Measurements from ENCODE around the gene RGMA. TPM values are rescaled to one million over a fixed set of nuclear protein-coding genes. Genes with fewer than 3 reads are reported as not detected.

The RGMA gene
- total RNA-seq, 1 experiment from 2014 or later: 41.4 TPM

- Mint-ChIP-seq H3K36me3 (ENCODE audit: insufficient read depth in 1 of 3, low read depth in 3 of 3) (peaks cover 45 to 88% (median 81%) of the 10 kb centered on the region in 3 experiments), H3K4me3 (no peak overlapping the region), H3K4me1 (no peaks in the 10 kb centered on the region), H3K27me3 (ENCODE audit: low read depth) (no peaks in the 10 kb centered on the region), H3K27ac (peak overlapping the region in 1 of 3 experiments; percentile 7; a peak in 1 of 7 replicates), H3K9me3 (no peaks in the 10 kb centered on the region)
- Histone ChIP-seq H3K18ac (ENCODE audit: insufficient read length, low read depth, low read length) (no peak overlapping the region), H3T11ph (ENCODE audit: low read length) (no peak overlapping the region), H3K27ac (ENCODE audit: insufficient read length, low read depth, low read length) (no peak overlapping the region), H3K79me1 (ENCODE audit: insufficient read depth, low read depth, low read length, poor library complexity, severe bottlenecking) (peaks cover 3% of the 10 kb centered on the region), H3K27me3 (ENCODE audit: insufficient read depth, low read length) (no peaks in the 10 kb centered on the region), H2BK120ac (ENCODE audit: low read depth, low read length, poor library complexity, severe bottlenecking) (no peak overlapping the region), H3K4ac (ENCODE audit: low read depth, low read length) (no peak overlapping the region), H2AK5ac (ENCODE audit: insufficient read length, low read length) (no peak overlapping the region), H3K9ac (ENCODE audit: extremely low read depth, insufficient read length, low read length) (no peak overlapping the region), H3K4me2 (ENCODE audit: insufficient read depth, insufficient read length, low read length) (no peak overlapping the region), H3K56ac (ENCODE audit: insufficient read length, low read depth, low read length) (no peak overlapping the region), H3K9me3 (ENCODE audit: control insufficient read depth, low read depth, low read length) (no peaks in the 10 kb centered on the region), H4K8ac (replicated peaks; ENCODE audit: insufficient read length, low read depth, low read length) (no peak overlapping the region), H3K14ac (ENCODE audit: insufficient read depth, low read length) (no peak overlapping the region), H3K79me2 (ENCODE audit: insufficient read depth, low read length) (no peaks in the 10 kb centered on the region), H2AFZ (ENCODE audit: low read length) (no peak overlapping the region), H3K23ac (ENCODE audit: insufficient read length, low read depth, low read length) (no peak overlapping the region), H2BK20ac (ENCODE audit: low read depth, low read length, poor library complexity, severe bottlenecking) (no peak overlapping the region), H2BK12ac (ENCODE audit: insufficient read length, low read depth, low read length) (no peak overlapping the region), H3K23me2 (ENCODE audit: insufficient read length, low read depth, low read length, poor library complexity, severe bottlenecking) (no peaks in the 10 kb centered on the region), H4K91ac (ENCODE audit: insufficient read length, low read depth, low read length) (no peak overlapping the region), H4K5ac (ENCODE audit: insufficient read length, low read depth, low read length) (no peak overlapping the region), H2BK5ac (ENCODE audit: insufficient read length, low read length) (no peak overlapping the region), H4K20me1 (ENCODE audit: control insufficient read depth, insufficient read depth, insufficient read length) (no peaks in the 10 kb centered on the region), H3K4me1 (ENCODE audit: insufficient read depth, low read length) (no peaks in the 10 kb centered on the region), H2BK15ac (ENCODE audit: low read depth, low read length) (no peak overlapping the region)
- TF ChIP-seq, protein P1, sequence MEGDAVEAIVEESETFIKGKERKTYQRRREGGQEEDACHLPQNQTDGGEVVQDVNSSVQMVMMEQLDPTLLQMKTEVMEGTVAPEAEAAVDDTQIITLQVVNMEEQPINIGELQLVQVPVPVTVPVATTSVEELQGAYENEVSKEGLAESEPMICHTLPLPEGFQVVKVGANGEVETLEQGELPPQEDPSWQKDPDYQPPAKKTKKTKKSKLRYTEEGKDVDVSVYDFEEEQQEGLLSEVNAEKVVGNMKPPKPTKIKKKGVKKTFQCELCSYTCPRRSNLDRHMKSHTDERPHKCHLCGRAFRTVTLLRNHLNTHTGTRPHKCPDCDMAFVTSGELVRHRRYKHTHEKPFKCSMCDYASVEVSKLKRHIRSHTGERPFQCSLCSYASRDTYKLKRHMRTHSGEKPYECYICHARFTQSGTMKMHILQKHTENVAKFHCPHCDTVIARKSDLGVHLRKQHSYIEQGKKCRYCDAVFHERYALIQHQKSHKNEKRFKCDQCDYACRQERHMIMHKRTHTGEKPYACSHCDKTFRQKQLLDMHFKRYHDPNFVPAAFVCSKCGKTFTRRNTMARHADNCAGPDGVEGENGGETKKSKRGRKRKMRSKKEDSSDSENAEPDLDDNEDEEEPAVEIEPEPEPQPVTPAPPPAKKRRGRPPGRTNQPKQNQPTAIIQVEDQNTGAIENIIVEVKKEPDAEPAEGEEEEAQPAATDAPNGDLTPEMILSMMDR (conservative IDR thresholded peaks at IDR 0.05): no peak
- DNase-seq: no peak
- WGBS (ENCODE audit: extremely low coverage, insufficient read length, low lambda C conversion rate): no CpG with 5 or more reads among the region's 9 CpGs
These were observed 96.3 kb downstream of the RGMA start for GRCh38 chr15:92992720-92993119.

Measured in H9 (cell line).